RKO (cell line): ENCODE data around the gene CDH20.

Experiments
- DNase-seq: peaks from one replicate; pipeline ENCODE4 v3.0.0-alpha.2; 2016; ENCODE audit warnings: low spot score

The CDH20 gene

GRCh38 chr18:61531891-61532290 lies 198.7 kb downstream of the CDH20 start:
- no peak for DNase-seq

DNA sequence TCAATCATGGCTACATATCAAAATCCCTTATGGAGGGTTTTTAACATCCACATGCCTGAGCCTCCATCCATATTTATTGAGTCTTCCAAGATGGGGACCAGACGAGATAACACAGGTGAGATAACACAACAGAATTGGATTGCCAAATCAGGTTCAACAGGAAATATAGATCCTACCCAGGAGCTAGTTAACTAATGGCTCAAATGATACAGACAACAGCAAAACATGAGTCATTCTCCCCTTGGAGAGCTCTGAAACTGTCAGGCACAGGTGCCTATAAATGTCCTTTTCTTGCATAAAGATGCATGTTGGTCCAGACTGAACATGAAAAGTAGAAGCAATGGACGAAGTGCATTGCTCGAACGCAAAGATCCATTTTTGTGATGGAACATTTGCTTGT lies 202.2 kb downstream of the CDH20 start:
- no peak for DNase-seq

GRCh38 chr18:61541673-61542072 lies 208.4 kb downstream of the CDH20 start:
- DNase-seq = no peak

- DNase-seq = no peak
Measured at GRCh38 chr18:61542596-61542995, 209.4 kb downstream of the CDH20 start.

- DNase-seq = no peak
Measured at GRCh38 chr18:61543518-61543917, 210.3 kb downstream of the CDH20 start.

DNA sequence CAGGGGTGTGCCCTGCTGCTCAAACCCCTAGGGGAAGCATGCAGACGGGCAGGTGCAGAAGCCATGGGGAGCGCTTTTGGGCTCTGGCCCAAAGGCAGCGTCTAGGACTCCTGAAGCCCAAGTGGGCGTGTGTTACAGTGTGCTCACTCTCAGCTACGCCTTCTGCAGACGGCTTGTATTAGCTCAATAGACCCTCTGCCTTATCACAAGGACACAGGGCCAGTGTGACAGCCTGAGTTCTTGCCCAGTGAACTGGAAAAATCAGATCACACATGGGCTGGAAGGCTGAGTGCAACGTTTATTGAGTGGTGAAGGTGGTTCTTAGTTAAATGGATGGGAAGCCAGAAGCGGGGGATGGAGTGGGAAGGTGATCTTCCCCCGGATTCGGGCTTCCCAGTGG lies 210.9 kb downstream of the CDH20 start:
- DNase-seq = no peak

GRCh38 chr18:61545281-61546245 lies 212.3 kb downstream of the CDH20 start:
- no peak for DNase-seq

DNA sequence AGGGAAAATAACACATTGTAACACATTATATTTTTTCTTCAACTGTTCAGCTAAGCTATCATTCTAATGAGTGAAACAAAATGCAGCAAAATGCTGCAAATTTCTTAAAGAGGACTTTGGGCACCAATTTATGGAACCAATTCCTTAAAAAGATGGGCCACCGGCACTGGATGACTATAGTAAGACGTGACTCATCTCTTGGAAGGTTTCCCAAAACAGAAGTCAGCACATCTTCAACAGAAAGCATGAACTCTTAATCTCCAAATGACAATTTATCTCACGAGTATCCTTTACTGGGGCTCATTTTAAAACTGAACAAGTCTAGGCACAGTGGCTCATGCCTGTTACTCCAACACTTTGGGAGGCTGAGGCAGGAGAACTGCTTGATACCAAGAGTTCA lies 213.4 kb downstream of the CDH20 start:
- DNase-seq = peak; percentile 73

GRCh38 chr18:61549416-61549815 lies 216.2 kb downstream of the CDH20 start:
- DNase-seq = no peak

- DNase-seq = no peak
Measured at GRCh38 chr18:61549889-61550288, 216.7 kb downstream of the CDH20 start.

- DNase-seq = peak; percentile 83
Measured at GRCh38 chr18:61551586-61551985, 218.4 kb downstream of the CDH20 start.

DNA sequence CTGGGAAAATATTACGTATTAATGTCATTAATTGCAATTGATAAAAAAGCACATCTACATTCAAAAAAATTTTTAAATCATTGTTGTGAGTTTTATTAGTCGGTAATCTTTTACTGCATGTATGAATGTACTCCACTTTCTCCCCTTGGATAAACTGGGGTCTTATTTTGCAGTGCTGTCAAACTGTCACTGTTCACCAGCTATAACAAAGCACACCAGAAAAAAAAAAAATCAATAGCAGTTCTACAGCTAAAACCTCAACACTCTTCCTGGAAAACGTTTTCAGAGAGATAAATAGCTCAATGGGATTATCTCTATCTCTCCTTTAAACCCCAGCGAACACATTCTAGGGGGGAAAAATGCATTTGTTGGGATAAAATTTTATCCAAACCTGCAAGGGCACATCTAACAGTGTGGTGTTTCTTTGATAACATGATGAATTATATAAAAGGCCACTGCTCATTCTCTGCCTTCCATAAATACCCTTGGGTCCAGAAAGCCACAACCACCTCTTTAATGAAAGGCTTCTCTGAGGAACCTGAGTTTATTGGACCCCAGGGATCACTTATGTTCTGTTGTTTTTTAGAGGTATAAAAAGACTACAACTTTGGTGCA lies 219.9 kb downstream of the CDH20 start:
- no peak for DNase-seq

- no peak for DNase-seq
Measured at GRCh38 chr18:61554117-61554776, 221.0 kb downstream of the CDH20 start.

- no peak for DNase-seq
Measured at GRCh38 chr18:61554946-61555361, 221.7 kb downstream of the CDH20 start.

- no peak for DNase-seq
Measured at GRCh38 chr18:61556316-61556715, 223.1 kb downstream of the CDH20 start.

DNA sequence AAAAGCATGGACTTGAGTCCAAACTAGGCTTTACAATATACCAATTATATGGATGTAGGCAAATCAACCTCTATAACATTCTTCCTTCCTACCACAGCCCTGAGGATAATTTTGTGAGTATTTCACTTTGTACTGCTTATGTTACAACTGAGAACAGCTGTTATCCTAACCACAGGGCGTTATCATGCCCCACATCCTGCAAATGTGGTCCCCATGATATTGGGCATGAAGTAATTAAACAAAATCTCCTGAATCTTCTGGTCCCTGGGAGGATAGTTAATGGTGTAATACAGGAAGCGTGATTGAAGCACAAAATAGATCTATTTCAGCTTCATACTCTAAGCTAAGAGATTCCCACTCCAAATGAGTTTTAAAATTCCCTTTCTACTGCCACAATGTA lies 223.6 kb downstream of the CDH20 start:
- DNase-seq = no peak

GRCh38 chr18:61569176-61569892 lies 236.1 kb downstream of the CDH20 start:
- no peak for DNase-seq

DNA sequence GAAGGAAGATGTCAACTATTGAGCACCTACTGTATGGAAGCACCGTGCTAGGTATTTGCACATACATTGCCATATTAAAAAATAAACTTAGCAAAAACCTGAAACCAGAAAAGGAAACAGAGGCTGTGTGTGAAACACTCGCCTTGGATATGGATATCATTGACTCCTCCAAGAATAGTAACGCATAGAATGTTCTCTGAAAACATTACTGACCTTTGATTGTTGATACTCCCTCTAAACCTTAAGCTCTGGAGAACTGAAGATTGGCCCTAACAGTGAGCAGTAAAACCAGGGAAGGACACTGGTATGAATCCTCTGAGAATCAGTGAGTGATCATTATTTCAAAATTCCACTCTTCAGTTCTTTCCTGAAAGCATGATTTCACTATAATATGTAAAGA lies 236.8 kb downstream of the CDH20 start:
- DNase-seq = no peak

DNA sequence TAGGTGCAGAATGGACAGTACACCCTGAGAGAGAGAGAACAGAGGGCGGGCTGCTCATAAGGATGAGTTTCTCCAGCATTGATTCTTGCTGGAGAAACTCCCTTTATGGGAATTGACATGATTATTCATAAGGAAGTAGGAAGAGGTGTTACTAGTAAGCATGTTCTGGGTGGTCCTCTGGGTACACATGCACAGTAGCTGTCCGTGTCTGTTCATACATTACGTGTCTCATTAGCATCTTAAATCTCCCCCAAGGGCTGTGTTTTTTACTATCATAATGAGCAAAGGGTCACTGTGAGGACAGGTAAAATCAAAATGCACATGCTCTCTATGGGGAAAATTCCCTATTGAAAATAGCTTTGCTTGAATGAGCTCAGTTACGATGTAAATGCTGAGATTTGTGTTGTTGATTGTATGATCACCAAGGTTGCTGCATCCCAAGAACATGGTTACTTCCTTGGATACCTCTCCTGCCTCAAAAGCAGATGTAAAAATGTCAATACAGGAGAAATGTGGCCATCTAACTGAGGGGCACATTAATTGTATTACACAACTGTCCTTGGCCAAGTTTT lies 238.9 kb downstream of the CDH20 start:
- DNase-seq = no peak

GRCh38 chr18:61572871-61573270 lies 239.6 kb downstream of the CDH20 start:
- DNase-seq = no peak

GRCh38 chr18:61574665-61575064 lies 241.4 kb downstream of the CDH20 start:
- DNase-seq = no peak

DNA sequence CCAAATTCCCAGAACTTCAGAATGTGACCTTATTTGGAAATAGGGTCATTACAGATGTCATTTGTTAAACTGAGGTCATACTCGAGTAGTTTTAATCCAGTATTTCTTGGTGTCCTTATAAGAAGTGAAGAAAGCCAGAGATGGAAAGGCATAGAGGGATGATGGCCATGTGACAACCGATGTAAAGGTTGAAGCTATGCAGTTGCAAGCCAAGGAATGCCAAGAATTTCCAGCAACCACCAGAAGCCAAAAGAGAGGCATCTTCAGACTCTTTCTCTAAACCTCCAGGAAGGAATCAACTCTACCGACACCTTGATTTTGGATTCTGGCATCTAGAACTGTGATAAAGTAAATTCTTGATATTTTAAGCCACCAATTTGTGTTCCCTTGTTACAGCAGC lies 242.2 kb downstream of the CDH20 start:
- no peak for DNase-seq
